Measurements from ENCODE around the gene P4HA2. TPM values are rescaled to one million over a fixed set of nuclear protein-coding genes. Genes with fewer than 3 reads are reported as not detected.
A peak's percentile ranks its signal among the peaks of the same experiment; 100 is the strongest.

Gene P4HA2
- total and polyA plus RNA-seq, 3 donors from 2014 or later: 20.4 to 25.4 (median 22.8) TPM

- no peak for DNase-seq
- H3K27me3 ChIP-seq: no peaks in the 10 kb centered on the region
- H3K4me1 ChIP-seq: peaks cover 12% of the 10 kb centered on the region
- H3K36me3 ChIP-seq (ENCODE audit: low read depth, missing control alignments): no peaks in the 10 kb centered on the region
- H3K4me3 ChIP-seq: peak overlapping the region; percentile 72 to 77
- TF ChIP-seq CTCF (IDR thresholded peaks at IDR 0.05) (no peak), POLR2A (IDR thresholded peaks at IDR 0.05) (no peak)
- H3K9me3 ChIP-seq: no peaks in the 10 kb centered on the region
- 62 to 68% methylated on average over 11 to 27 of the region's 27 CpGs for WGBS, 2 donors
- intact Hi-C loops (cut with DNase I; ENCODE audit: low total_unique reads): no loop called here
- H3K27ac ChIP-seq: peak overlapping the region in 1 of 2 donors; percentile 80
These were observed 785 bp upstream of the P4HA2 start for GRCh38 chr5:132228241-132229035.

- Histone ChIP-seq H3K4me3 (peak overlapping the region; percentile 72 to 77), H3K36me3 (ENCODE audit: low read depth, missing control alignments) (no peaks in the 10 kb centered on the region), H3K27ac (peak overlapping the region; percentile 53 to 80), H3K4me1 (peaks cover 17% of the 10 kb centered on the region), H3K27me3 (no peaks in the 10 kb centered on the region), H3K9me3 (no peaks in the 10 kb centered on the region)
- 0 to 1% methylated on average over 1 to 13 of the region's 13 CpGs for WGBS, 2 donors
- TF ChIP-seq POLR2A (IDR thresholded peaks at IDR 0.05) (no peak), CTCF (IDR thresholded peaks at IDR 0.05) (no peak)
- DNase-seq: no peak
- intact Hi-C loops (cut with DNase I; ENCODE audit: low total_unique reads): no loop called here
These were observed 493 bp downstream of the P4HA2 start for GRCh38 chr5:132227235-132227484.

- H3K36me3 ChIP-seq (ENCODE audit: low read depth, missing control alignments): no peaks in the 10 kb centered on the region
- H3K27me3 ChIP-seq: no peaks in the 10 kb centered on the region
- H3K9me3 ChIP-seq: no peaks in the 10 kb centered on the region
- intact Hi-C loops (cut with DNase I; ENCODE audit: low total_unique reads): no loop called here
- H3K4me1 ChIP-seq: peaks cover 22% of the 10 kb centered on the region
- H3K27ac ChIP-seq: peak overlapping the region in 1 of 2 donors; percentile 80
- WGBS, 2 donors: 38 to 42% methylated on average over 22 to 23 of the region's 23 CpGs
- DNase-seq: peak; percentile 18
- TF ChIP-seq POLR2A (IDR thresholded peaks at IDR 0.05) (no peak), CTCF (IDR thresholded peaks at IDR 0.05) (no peak)
- peak overlapping the region; percentile 72 to 77 for H3K4me3 ChIP-seq
These were observed 978 bp downstream of the P4HA2 start for GRCh38 chr5:132226516-132227234.

- no peak overlapping the region for H3K4me3 ChIP-seq
- TF ChIP-seq POLR2A (IDR thresholded peaks at IDR 0.05) (no peak), CTCF (IDR thresholded peaks at IDR 0.05) (no peak)
- intact Hi-C loops (cut with DNase I; ENCODE audit: low total_unique reads): no loop called here
- WGBS, 2 donors: 67 to 69% methylated on average over 12 to 13 of the region's 13 CpGs
- H3K27ac ChIP-seq: no peak overlapping the region
- H3K4me1 ChIP-seq: peaks cover 22% of the 10 kb centered on the region
- peak; percentile 75 for DNase-seq
- no peaks in the 10 kb centered on the region for H3K36me3 ChIP-seq (ENCODE audit: low read depth, missing control alignments)
- H3K27me3 ChIP-seq: no peaks in the 10 kb centered on the region
- H3K9me3 ChIP-seq: no peaks in the 10 kb centered on the region
These were observed 2.3 kb downstream of the P4HA2 start for GRCh38 chr5:132225165-132226032.

Data from testis (tissue), 3 donors.